NB4 (cell line): ENCODE data around the gene BOLA2.
"Not testable (repeated sequence)": the region's sequence is repeated elsewhere in the genome, so short reads cannot be mapped to it uniquely, and the experiment has no call there.

Experiments used
- CTCF ChIP-seq: IDR thresholded peaks from one replicate; pipeline ENCODE4 v1.5.1; 2012; ENCODE audit warnings: low read depth, low read length
- MAX ChIP-seq: IDR thresholded peaks from 2 replicates; pipeline ENCODE4 v1.6.1; 2011; ENCODE audit warnings: low read depth, low read length
- MYC ChIP-seq: IDR thresholded peaks from 2 replicates; pipeline ENCODE4 v1.6.1; 2011; ENCODE audit warnings: low read depth, low read length
- POLR2A ChIP-seq: IDR thresholded peaks from 2 replicates; pipeline ENCODE4 v1.6.1; 2011; ENCODE audit warnings: mild to moderate bottlenecking; ENCODE audit not compliant: insufficient read length; ENCODE audit errors: extremely low read depth

- not testable (repeated sequence) for TF ChIP-seq CTCF, POLR2A, MAX, MYC
Observed at GRCh38 chr16:29482276-29482675, 28.1 kb upstream of the BOLA2 start.
